IMR-90 (cell line): ENCODE results near the gene TIGIT. TPM values are rescaled to one million over a fixed set of nuclear protein-coding genes. Genes with fewer than 3 reads are reported as not detected.

Experiments used
- ATAC-seq: fragments of 200-7000 bp; cut with Tn5 transposase; 2 replicates; pipeline ENCODE4 v1.9.1; 2020; ENCODE audit warnings: low read depth, mild to moderate bottlenecking, moderate library complexity
- BruUV-seq: library from RNA; stranded (reverse); fragments of 400-500 nt; replicated peaks from 2 replicates; lab custom pipeline; 2021; lab: Mats Ljungman, UMichigan
- CTCF ChIA-PET: fragments of 300-600 bp; formaldehyde crosslinking; extraction: SDS; loops from one replicate; lab custom pipeline; 2021; ENCODE audit warnings: antibody characterized with exemption; lab: Yijun Ruan, JAX
- POLR2A ChIA-PET: fragments of 300-600 bp; sonication (Branson Sonifier 250); formaldehyde crosslinking; loops from one replicate; lab custom pipeline; 2022; ENCODE audit warnings: antibody characterized with exemption; ENCODE audit not compliant: unreplicated experiment; lab: Charles Lee
- DNase-seq: peaks from one replicate; pipeline ENCODE4 v3.0.0; 2013
- H2AFZ ChIP-seq: replicated peaks from 2 replicates; pipeline ENCODE3; 2013; ENCODE audit warnings: low read length, mild to moderate bottlenecking; ENCODE audit not compliant: poor library complexity
- H2AK5ac ChIP-seq: 2 replicates; pipeline ENCODE4 v1.6.1; 2013; ENCODE audit warnings: low read depth, low read length, inconsistent platforms
- H2AK9ac ChIP-seq: replicated peaks from 2 replicates; pipeline ENCODE3; 2013; ENCODE audit warnings: mild to moderate bottlenecking, low read depth, low read length, moderate library complexity; ENCODE audit not compliant: poor library complexity
- H2BK120ac ChIP-seq: 2 replicates; pipeline ENCODE4 v1.6.1; 2013; ENCODE audit warnings: low read depth, low read length, inconsistent platforms
- H2BK15ac ChIP-seq: 3 replicates; pipeline ENCODE4 v1.6.1; 2013; ENCODE audit warnings: low read depth, low read length, inconsistent platforms
- H2BK20ac ChIP-seq: 2 replicates; pipeline ENCODE4 v1.6.1; 2013; ENCODE audit warnings: low read depth, mild to moderate bottlenecking, inconsistent platforms, low read length, moderate library complexity
- H2BK5ac ChIP-seq: 2 replicates; pipeline ENCODE4 v1.6.1; 2013; ENCODE audit warnings: mild to moderate bottlenecking, low read depth, low read length, inconsistent platforms; ENCODE audit not compliant: poor library complexity, severe bottlenecking
- H3K14ac ChIP-seq: replicated peaks from 2 replicates; pipeline ENCODE4 v1.6.1; 2013; ENCODE audit warnings: low read depth, low read length, inconsistent platforms
- H3K18ac ChIP-seq: 2 replicates; pipeline ENCODE4 v1.6.1; 2013; ENCODE audit warnings: low read depth, low read length, control low read depth
- H3K23ac ChIP-seq: 2 replicates; pipeline ENCODE4 v1.6.1; 2013; ENCODE audit warnings: low read depth, low read length, inconsistent platforms
- H3K27ac ChIP-seq: 2 replicates; pipeline ENCODE4 v1.5.1; 2013; ENCODE audit warnings: mild to moderate bottlenecking, control low read depth, low read length; ENCODE audit not compliant: insufficient read depth
- H3K27me3 ChIP-seq: 2 replicates; pipeline ENCODE4 v1.6.1; 2013; ENCODE audit warnings: low read length; ENCODE audit not compliant: control insufficient read depth, insufficient read depth
- H3K36me3 ChIP-seq: 2 replicates; pipeline ENCODE4 v1.6.1; 2013; ENCODE audit warnings: low read length, mixed read lengths; ENCODE audit not compliant: control insufficient read depth, insufficient read depth
- H3K4ac ChIP-seq: 2 replicates; pipeline ENCODE4 v1.6.1; 2013; ENCODE audit warnings: low read depth, low read length, inconsistent platforms
- H3K4me1 ChIP-seq: 2 replicates; pipeline ENCODE4 v1.6.1; 2013; ENCODE audit warnings: low read length, mixed read lengths; ENCODE audit not compliant: control insufficient read depth, insufficient read depth
- H3K4me2 ChIP-seq: 2 replicates; pipeline ENCODE4 v1.6.1; 2013; ENCODE audit warnings: low read depth, mild to moderate bottlenecking, control low read depth, low read length, moderate library complexity
- H3K4me3 ChIP-seq: 2 replicates; pipeline ENCODE4 v1.5.1; 2013; ENCODE audit warnings: low read depth, mild to moderate bottlenecking, control low read depth, low read length, moderate library complexity; ENCODE audit not compliant: insufficient read depth
- H3K56ac ChIP-seq: 2 replicates; pipeline ENCODE4 v1.6.1; 2013; ENCODE audit warnings: low read length, inconsistent platforms; ENCODE audit not compliant: insufficient read depth; ENCODE audit errors: extremely low read depth
- H3K79me1 ChIP-seq, 2 experiments: 2 replicates each; pipeline ENCODE4 v1.6.1; 2013; ENCODE audit warnings: low read length in 2 of 2, inconsistent platforms in 1 of 2, low read depth in 1 of 2
- H3K9ac ChIP-seq: 2 replicates; pipeline ENCODE4 v1.6.1; 2013; ENCODE audit warnings: low read depth, low read length, control low read depth
- H3K9me1 ChIP-seq: 2 replicates; pipeline ENCODE4 v1.6.1; 2013; ENCODE audit warnings: low read length, inconsistent platforms; ENCODE audit not compliant: insufficient read depth
- H3K9me3 ChIP-seq: 2 replicates; pipeline ENCODE4 v1.6.1; 2013; ENCODE audit warnings: low read length; ENCODE audit not compliant: control insufficient read depth, insufficient read depth
- H4K20me1 ChIP-seq: 2 replicates; pipeline ENCODE4 v1.6.1; 2013; ENCODE audit warnings: low read length, inconsistent platforms; ENCODE audit not compliant: insufficient read depth
- H4K5ac ChIP-seq: 2 replicates; pipeline ENCODE4 v1.6.1; 2013; ENCODE audit warnings: mild to moderate bottlenecking, low read depth, low read length, control low read depth
- H4K8ac ChIP-seq, 2 experiments: 2 replicates each; pipeline ENCODE4 v1.6.1; 2013; ENCODE audit warnings: low read depth in 2 of 2, low read length in 2 of 2, control low read depth in 1 of 2, inconsistent platforms in 1 of 2
- H4K91ac ChIP-seq: 2 replicates; pipeline ENCODE4 v1.6.1; 2013; ENCODE audit warnings: low read depth, low read length, inconsistent platforms; ENCODE audit not compliant: insufficient read depth
- BHLHE40 ChIP-seq: fragments of 150-350 bp; IDR thresholded peaks from 2 replicates; pipeline ENCODE4 v1.6.1; 2016; ENCODE audit warnings: mild to moderate bottlenecking, low read depth, low read length
- CEBPB ChIP-seq: IDR thresholded peaks from 2 replicates; pipeline ENCODE4 v1.6.1; 2012; ENCODE audit warnings: low read depth, low read length, improper control_type of control experiment
- CHD1 ChIP-seq: IDR thresholded peaks from 2 replicates; pipeline ENCODE4 v1.6.1; 2012; ENCODE audit warnings: low read depth, low read length, improper control_type of control experiment
- FOS ChIP-seq: fragments of 150-350 bp; IDR thresholded peaks from 2 replicates; pipeline ENCODE4 v1.6.1; 2016; ENCODE audit warnings: low read depth, low read length
- MAFK ChIP-seq: IDR thresholded peaks from 2 replicates; pipeline ENCODE4 v1.6.1; 2012; ENCODE audit warnings: low read depth, low read length, improper control_type of control experiment
- MAZ ChIP-seq: IDR thresholded peaks from 2 replicates; pipeline ENCODE4 v1.6.1; 2012; ENCODE audit warnings: low read depth, mild to moderate bottlenecking, low read length, improper control_type of control experiment, moderate library complexity, borderline replicate concordance
- MXI1 ChIP-seq: IDR thresholded peaks from 2 replicates; pipeline ENCODE4 v1.6.1; 2012; ENCODE audit warnings: low read depth, mild to moderate bottlenecking, low read length, moderate library complexity, borderline replicate concordance
- NFE2L2 ChIP-seq: fragments of 150-350 bp; IDR thresholded peaks from 2 replicates; pipeline ENCODE4 v1.6.1; 2016; ENCODE audit warnings: low read depth, mild to moderate bottlenecking, low read length
- POLR2A ChIP-seq: IDR thresholded peaks from 2 replicates; pipeline ENCODE4 v1.6.1; 2012; ENCODE audit warnings: mild to moderate bottlenecking, low read depth, low read length
- RAD21 ChIP-seq: IDR thresholded peaks from 2 replicates; pipeline ENCODE4 v1.6.1; 2012; ENCODE audit warnings: low read length, improper control_type of control experiment
- RCOR1 ChIP-seq: IDR thresholded peaks from 2 replicates; pipeline ENCODE4 v1.6.1; 2012; ENCODE audit warnings: mild to moderate bottlenecking, low read length, improper control_type of control experiment; ENCODE audit not compliant: insufficient replicate concordance
- RFX5 ChIP-seq: IDR thresholded peaks from 2 replicates; pipeline ENCODE4 v1.8.0; 2012; ENCODE audit warnings: low read depth, mild to moderate bottlenecking, low read length, moderate library complexity
- SMC3 ChIP-seq: fragments of 150-350 bp; IDR thresholded peaks from 2 replicates; pipeline ENCODE4 v1.6.1; 2016; ENCODE audit warnings: low read depth, mild to moderate bottlenecking, antibody characterized with exemption, low read length, moderate library complexity
- whole genome bisulfite sequencing, 2 experiments: methylation state at CpG; one replicate each; pipeline versions ENCODE4 v1.1.5 to v1.1.7; 2013; ENCODE audit warnings: missing lambda C conversion rate in 2 of 2; ENCODE audit not compliant: insufficient read length in 1 of 2; ENCODE audit errors: extremely low coverage in 2 of 2; 5-methylcytosine and 5-hydroxymethylcytosine counted together
- dilution Hi-C: fragments of 300-500 bp; cut with HindIII; formaldehyde crosslinking; loops from one replicate; pipeline ENCODE4 v1.14.3; 2018; ENCODE audit warnings: low sequenced_read_pairs; ENCODE audit not compliant: unreplicated experiment
- in situ Hi-C: fragments of 300-500 bp; cut with MboI; formaldehyde crosslinking; loops from 3 replicates; pipeline ENCODE4 v1.14.3; 2019; ENCODE audit warnings: low sequenced_read_pairs, inconsistent platforms, mixed read lengths
- intact Hi-C: fragments of 100-400 bp; cut with micrococcal nuclease; formaldehyde crosslinking; loops from 2 replicates; pipeline ENCODE4 v1.10.0; 2022
- polyA plus RNA-seq, 3 experiments: library from polyadenylated mRNA; depleted of rRNA; stranded (reverse); fragments of >200 nt; gene quantifications; 2 replicates each; pipeline ENCODE4 v1.2.3, GENCODE V29; 2012; ENCODE audit warnings: low replicate concordance in 1 of 3
- total RNA-seq: library from RNA; depleted of rRNA; stranded (reverse); fragments of >200 nt; gene quantifications from 2 replicates; pipeline ENCODE4 v1.2.3, GENCODE V29; 2012
- TF ChIP-seq, protein P1 (sequence below): fragments of 150-350 bp; IDR thresholded peaks from 2 replicates; pipeline ENCODE4 v1.6.1; 2017; ENCODE audit warnings: mild to moderate bottlenecking, antibody characterized with exemption, low read length, low read depth
- TF ChIP-seq, protein P2 (sequence below): fragments of 150-350 bp; IDR thresholded peaks from 2 replicates; pipeline ENCODE4 v1.6.1; 2016; ENCODE audit warnings: low read depth, mild to moderate bottlenecking, low read length, moderate library complexity, borderline replicate concordance
- TF ChIP-seq, protein P3 (sequence below): conservative IDR thresholded peaks from 2 replicates; pipeline ENCODE4 v1.5.1; 2012; ENCODE audit warnings: mild to moderate bottlenecking, low read depth, low read length, improper control_type of control experiment

Gene TIGIT
- total and polyA plus RNA-seq, 2 of the 4 experiments (the other 2 are of a cell fraction): not detected

DNA sequence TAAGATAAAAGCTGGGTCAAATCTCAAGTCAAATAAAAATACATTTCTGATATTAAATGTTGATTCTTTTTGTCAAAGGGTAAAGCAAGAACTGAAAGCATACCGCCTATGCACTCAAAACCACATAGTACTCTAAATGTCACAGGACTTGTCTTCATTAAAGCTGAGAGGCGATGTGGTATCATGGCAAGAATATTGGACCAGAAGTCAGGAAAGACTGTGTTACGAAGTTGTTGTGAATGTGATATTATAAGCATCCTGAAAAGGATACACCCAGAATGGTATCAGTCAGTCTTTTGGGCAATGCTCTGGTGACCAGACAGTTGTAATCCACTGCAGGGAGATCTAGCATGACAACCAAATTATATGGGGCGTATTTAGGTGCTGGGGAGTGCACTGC, 33.8 kb downstream of the TIGIT start:
- BruUV-seq: no TSS peak
- intact Hi-C loops: no loop called here
- H3K79me1 ChIP-seq: no peaks in the 10 kb centered on the region
- H3K14ac ChIP-seq: no peak overlapping the region
- H3K4ac ChIP-seq: no peak overlapping the region
- in situ Hi-C loops: no loop called here
- H3K23ac ChIP-seq: no peak overlapping the region
- no peak overlapping the region for H4K91ac ChIP-seq
- no peak overlapping the region for H3K56ac ChIP-seq
- no peak overlapping the region for H2BK15ac ChIP-seq
- H2BK5ac ChIP-seq: no peak overlapping the region
- no peak overlapping the region for H3K18ac ChIP-seq
- no peak for DNase-seq
- no peak overlapping the region for H3K9ac ChIP-seq
- peaks cover 4% of the 10 kb centered on the region; the same call in 1 of the 2 replicates for H3K36me3 ChIP-seq
- TF ChIP-seq RFX5 (no peak), RCOR1 (no peak), MAFK (no peak), FOS (no peak), SMC3 (no peak), NFE2L2 (no peak), BHLHE40 (no peak), CHD1 (no peak), CEBPB (no peak), MXI1 (no peak), POLR2A (no peak), MAZ (no peak), RAD21 (no peak)
- TF ChIP-seq, protein P1, sequence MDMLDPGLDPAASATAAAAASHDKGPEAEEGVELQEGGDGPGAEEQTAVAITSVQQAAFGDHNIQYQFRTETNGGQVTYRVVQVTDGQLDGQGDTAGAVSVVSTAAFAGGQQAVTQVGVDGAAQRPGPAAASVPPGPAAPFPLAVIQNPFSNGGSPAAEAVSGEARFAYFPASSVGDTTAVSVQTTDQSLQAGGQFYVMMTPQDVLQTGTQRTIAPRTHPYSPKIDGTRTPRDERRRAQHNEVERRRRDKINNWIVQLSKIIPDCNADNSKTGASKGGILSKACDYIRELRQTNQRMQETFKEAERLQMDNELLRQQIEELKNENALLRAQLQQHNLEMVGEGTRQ: no peak
- TF ChIP-seq, protein P2, sequence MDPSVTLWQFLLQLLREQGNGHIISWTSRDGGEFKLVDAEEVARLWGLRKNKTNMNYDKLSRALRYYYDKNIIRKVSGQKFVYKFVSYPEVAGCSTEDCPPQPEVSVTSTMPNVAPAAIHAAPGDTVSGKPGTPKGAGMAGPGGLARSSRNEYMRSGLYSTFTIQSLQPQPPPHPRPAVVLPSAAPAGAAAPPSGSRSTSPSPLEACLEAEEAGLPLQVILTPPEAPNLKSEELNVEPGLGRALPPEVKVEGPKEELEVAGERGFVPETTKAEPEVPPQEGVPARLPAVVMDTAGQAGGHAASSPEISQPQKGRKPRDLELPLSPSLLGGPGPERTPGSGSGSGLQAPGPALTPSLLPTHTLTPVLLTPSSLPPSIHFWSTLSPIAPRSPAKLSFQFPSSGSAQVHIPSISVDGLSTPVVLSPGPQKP: no peak
- TF ChIP-seq, protein P3, sequence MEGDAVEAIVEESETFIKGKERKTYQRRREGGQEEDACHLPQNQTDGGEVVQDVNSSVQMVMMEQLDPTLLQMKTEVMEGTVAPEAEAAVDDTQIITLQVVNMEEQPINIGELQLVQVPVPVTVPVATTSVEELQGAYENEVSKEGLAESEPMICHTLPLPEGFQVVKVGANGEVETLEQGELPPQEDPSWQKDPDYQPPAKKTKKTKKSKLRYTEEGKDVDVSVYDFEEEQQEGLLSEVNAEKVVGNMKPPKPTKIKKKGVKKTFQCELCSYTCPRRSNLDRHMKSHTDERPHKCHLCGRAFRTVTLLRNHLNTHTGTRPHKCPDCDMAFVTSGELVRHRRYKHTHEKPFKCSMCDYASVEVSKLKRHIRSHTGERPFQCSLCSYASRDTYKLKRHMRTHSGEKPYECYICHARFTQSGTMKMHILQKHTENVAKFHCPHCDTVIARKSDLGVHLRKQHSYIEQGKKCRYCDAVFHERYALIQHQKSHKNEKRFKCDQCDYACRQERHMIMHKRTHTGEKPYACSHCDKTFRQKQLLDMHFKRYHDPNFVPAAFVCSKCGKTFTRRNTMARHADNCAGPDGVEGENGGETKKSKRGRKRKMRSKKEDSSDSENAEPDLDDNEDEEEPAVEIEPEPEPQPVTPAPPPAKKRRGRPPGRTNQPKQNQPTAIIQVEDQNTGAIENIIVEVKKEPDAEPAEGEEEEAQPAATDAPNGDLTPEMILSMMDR: no peak
- no peak overlapping the region for H2BK20ac ChIP-seq
- no peaks in the 10 kb centered on the region for H3K9me3 ChIP-seq
- no peaks in the 10 kb centered on the region for H3K9me1 ChIP-seq
- no peaks in the 10 kb centered on the region for H3K27me3 ChIP-seq
- no peak overlapping the region for H2AK5ac ChIP-seq
- no peak overlapping the region for H4K5ac ChIP-seq
- POLR2A ChIA-PET: no interaction called here
- no peak overlapping the region for H2AK9ac ChIP-seq
- CTCF ChIA-PET: no interaction called here
- WGBS, 2 experiments: no CpG with 5 or more reads among the region's 4 CpGs
- dilution Hi-C loops: no loop called here
- H3K4me3 ChIP-seq: no peak overlapping the region
- H3K4me1 ChIP-seq: no peaks in the 10 kb centered on the region
- no peak overlapping the region for H3K27ac ChIP-seq
- no peak overlapping the region for H3K4me2 ChIP-seq
- H2AFZ ChIP-seq: no peak overlapping the region
- ATAC-seq: no peak
- no peak overlapping the region for H4K8ac ChIP-seq
- no peak overlapping the region for H2BK120ac ChIP-seq
- no peaks in the 10 kb centered on the region for H4K20me1 ChIP-seq
